ENCODE measurements around the gene ONECUT3. TPM values are rescaled to one million over a fixed set of nuclear protein-coding genes. Genes with fewer than 3 reads are reported as not detected.

Gene ONECUT3
- total and polyA plus RNA-seq, 9 of the 15 experiments (the other 6 are each of a cell fraction or from before 2014, with no cell fraction given): not detected

DNA sequence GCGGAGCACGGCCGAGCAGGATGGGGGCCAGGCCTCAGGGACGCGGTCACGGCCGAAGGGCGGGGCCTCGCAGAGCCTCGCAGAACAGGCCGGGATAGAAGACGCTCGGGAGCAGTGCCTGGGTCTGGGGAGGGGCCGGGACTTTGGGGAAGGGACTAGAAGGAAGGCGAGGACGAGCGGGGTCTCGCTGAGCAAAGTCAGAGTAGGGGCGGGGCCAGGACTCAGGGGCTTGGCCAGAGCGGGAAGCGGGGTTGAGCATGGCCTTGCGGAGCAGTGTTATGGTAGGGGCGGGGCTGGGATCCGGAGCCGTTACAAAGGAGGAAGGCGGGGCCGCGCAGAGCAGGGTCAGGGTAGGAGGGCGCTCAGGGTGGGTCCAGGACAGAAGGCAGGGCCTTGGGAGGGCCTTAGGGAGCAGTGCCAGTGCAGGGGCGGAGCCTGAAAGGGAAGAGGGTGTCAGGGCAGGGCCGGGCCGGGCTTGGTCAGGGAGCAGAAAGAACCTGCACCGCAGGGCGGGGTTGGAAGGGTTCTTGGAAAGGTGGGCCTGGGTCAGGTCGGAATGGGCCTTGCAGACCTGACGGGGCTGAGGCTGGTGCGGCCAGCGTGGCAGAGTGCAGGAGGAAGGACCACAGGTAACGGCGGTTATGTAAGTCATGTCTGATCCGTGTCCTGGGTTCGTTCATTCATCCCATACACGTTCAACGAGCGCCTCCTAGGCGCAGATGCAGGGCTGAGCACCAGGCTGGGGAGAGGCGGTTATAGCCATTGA, 59.3 kb downstream of the ONECUT3 start (continued):
- TF ChIP-seq DIDO1 (tag; IDR thresholded peaks at IDR 0.05; ENCODE audit: low read depth): no peak
- TF ChIP-seq TCF7L2 (IDR thresholded peaks at IDR 0.05; ENCODE audit: low read depth, low read length): no peak
- TF ChIP-seq NCOA1 (IDR thresholded peaks at IDR 0.05; ENCODE audit: low read depth): 0 out of 2 replicates have a peak, but pooled peaks have one; percentile 17
- TF ChIP-seq TAL1 (IDR thresholded peaks at IDR 0.05): 0 out of 2 replicates have a peak, but pooled peaks have one; percentile 5
- TF ChIP-seq YBX1 (IDR thresholded peaks at IDR 0.05): no peak
- TF ChIP-seq TAF15 (IDR thresholded peaks at IDR 0.05; ENCODE audit: low read depth, low read length): no peak
- peak; percentile 77 for TF ChIP-seq RBFOX2 (IDR thresholded peaks at IDR 0.05; ENCODE audit: low read depth, low read length)
- TF ChIP-seq TCF7 (IDR thresholded peaks at IDR 0.05; ENCODE audit: borderline replicate concordance): no peak
- no peak for TF ChIP-seq JUND (IDR thresholded peaks at IDR 0.05; ENCODE audit: borderline replicate concordance, low read depth, low read length)
- no peak; the same call in 2 of the 3 replicates for TF ChIP-seq JUND (tag; IDR thresholded peaks at IDR 0.05; ENCODE audit: borderline replicate concordance, low read depth, low read length)
- TF ChIP-seq CHD7 (IDR thresholded peaks at IDR 0.05; ENCODE audit: low read depth, low read length): no peak
- TF ChIP-seq ARID1B (IDR thresholded peaks at IDR 0.05): peak; percentile 49; the same call in 1 of the 2 replicates
- TF ChIP-seq KHSRP (IDR thresholded peaks at IDR 0.05): no peak
- peak; percentile 83 for TF ChIP-seq POLR2A (conservative IDR thresholded peaks at IDR 0.05)
- peak; percentile 73; the same call in 1 of the 2 replicates for TF ChIP-seq LARP7 (IDR thresholded peaks at IDR 0.05)
- no peak for TF ChIP-seq TSC22D4 (tag; IDR thresholded peaks at IDR 0.05)
- no peak for TF ChIP-seq ZNF79 (CRISPR knock-in tag; IDR thresholded peaks at IDR 0.05; ENCODE audit: low read depth)
- TF ChIP-seq CREB1 (IDR thresholded peaks at IDR 0.05): no peak
- TF ChIP-seq CREB1 (CRISPR knock-in tag; IDR thresholded peaks at IDR 0.05): peak; percentile 51; the same call in 1 of the 2 replicates
- 0 out of 2 replicates have a peak, but pooled peaks have one; percentile 21 for TF ChIP-seq GATAD2A (IDR thresholded peaks at IDR 0.05)
- peak; percentile 69 for TF ChIP-seq CHD1 (IDR thresholded peaks at IDR 0.05; ENCODE audit: low read length)
